K562 (cell line): ENCODE data around the gene TOMM6. TPM values are rescaled to one million over a fixed set of nuclear protein-coding genes. Genes with fewer than 3 reads are reported as not detected.
A peak's percentile ranks its signal among the peaks of the same experiment; 100 is the strongest.

Experiments used
- ATF2 ChIP-seq: sonication (generic); formaldehyde crosslinking; IDR thresholded peaks from 2 replicates; pipeline ENCODE4 v1.8.1; 2022; ENCODE audit warnings: missing genetic modification reagents
- ATF3 ChIP-seq, 2 experiments: fragments of 450-650 bp in 1 of 2; sonication (generic) in 1 of 2; formaldehyde crosslinking in 1 of 2; IDR thresholded peaks in 1 of 2; conservative IDR thresholded peaks in 1 of 2; 2 replicates each; pipeline versions ENCODE4 v1.6.1 to v1.8.1; 2016 to 2023; ENCODE audit warnings: mild to moderate bottlenecking in 2 of 2, moderate library complexity in 2 of 2, inconsistent platforms in 1 of 2, missing genetic modification reagents in 1 of 2
- CCAR2 ChIP-seq: fragments of 200-400 bp; formaldehyde crosslinking; IDR thresholded peaks from 2 replicates; pipeline ENCODE4 v1.6.1; 2017; ENCODE audit warnings: mild to moderate bottlenecking, low read depth, low read length
- COPS2 ChIP-seq: fragments of 450-650 bp; conservative IDR thresholded peaks from 2 replicates; pipeline ENCODE4 v1.6.1; 2016; ENCODE audit warnings: mild to moderate bottlenecking, moderate library complexity
- DACH1 ChIP-seq: fragments of 450-650 bp; IDR thresholded peaks from 2 replicates; pipeline ENCODE4 v1.6.1; 2018; ENCODE audit not compliant: partially characterized antibody
- ETV5 ChIP-seq: sonication (generic); formaldehyde crosslinking; IDR thresholded peaks from 2 replicates; pipeline ENCODE4 v1.4.0; 2020; ENCODE audit warnings: low read depth, mild to moderate bottlenecking, missing genetic modification reagents
- FOXO4 ChIP-seq: fragments of 450-650 bp; formaldehyde crosslinking; IDR thresholded peaks from 2 replicates; pipeline ENCODE4 v1.4.0; 2020; ENCODE audit warnings: mild to moderate bottlenecking, moderate library complexity
- GABPA ChIP-seq: fragments of 200-800 bp; sonication (Bioruptor generic); conservative IDR thresholded peaks from 2 replicates; pipeline ENCODE4 v1.6.1; 2016; ENCODE audit warnings: low read depth, missing genetic modification characterization, missing compliant biosample characterization
- JUN ChIP-seq, 2 experiments: sonication (generic) in 1 of 2; formaldehyde crosslinking in 1 of 2; IDR thresholded peaks; 2 replicates each; pipeline versions ENCODE4 v1.6.1 to v1.8.0; 2012 to 2022; ENCODE audit warnings: borderline replicate concordance in 2 of 2, mild to moderate bottlenecking in 2 of 2, improper control_type of control experiment in 1 of 2, low read depth in 1 of 2, low read length in 1 of 2, missing genetic modification reagents in 1 of 2
- JUND ChIP-seq, 2 experiments: IDR thresholded peaks; 2 replicates in 1 of 2; 3 replicates in 1 of 2; pipeline ENCODE4 v1.6.1; 2011; ENCODE audit warnings: borderline replicate concordance in 2 of 2, low read depth in 2 of 2, low read length in 2 of 2, improper control_type of control experiment in 1 of 2, missing biosample characterization in 1 of 2, missing genetic modification characterization in 1 of 2, missing genetic modification reagents in 1 of 2
- MEF2A ChIP-seq: IDR thresholded peaks from 2 replicates; pipeline ENCODE4 v1.6.1; 2011; ENCODE audit warnings: low read depth, mild to moderate bottlenecking, low read length, moderate library complexity; ENCODE audit not compliant: control insufficient read depth
- NCOA4 ChIP-seq: fragments of 450-650 bp; IDR thresholded peaks from 2 replicates; pipeline ENCODE4 v1.6.1; 2018; ENCODE audit warnings: mild to moderate bottlenecking; ENCODE audit not compliant: partially characterized antibody
- NR2C1 ChIP-seq, 2 experiments: fragments of 450-650 bp; IDR thresholded peaks; 2 replicates each; pipeline ENCODE4 v1.6.1; 2017; ENCODE audit warnings: mild to moderate bottlenecking in 2 of 2, antibody characterized with exemption in 1 of 2, inconsistent platforms in 1 of 2, missing compliant biosample characterization in 1 of 2, missing genetic modification characterization in 1 of 2
- OTX1 ChIP-seq: fragments of 450-650 bp; formaldehyde crosslinking; IDR thresholded peaks from 2 replicates; pipeline ENCODE4 v1.4.0; 2022; ENCODE audit warnings: mild to moderate bottlenecking
- PHF20 ChIP-seq: fragments of 450-650 bp; IDR thresholded peaks from 2 replicates; pipeline ENCODE4 v1.6.1; 2018; ENCODE audit not compliant: partially characterized antibody
- PML ChIP-seq: IDR thresholded peaks from 2 replicates; pipeline ENCODE4 v1.6.1; 2012; ENCODE audit warnings: low read length, inconsistent platforms
- RBM14 ChIP-seq: fragments of 200-400 bp; formaldehyde crosslinking; IDR thresholded peaks from 2 replicates; pipeline ENCODE4 v1.6.1; 2018; ENCODE audit warnings: low read depth, mild to moderate bottlenecking, low read length, moderate library complexity, borderline replicate concordance; ENCODE audit not compliant: insufficient read depth
- SMAD4 ChIP-seq: fragments of 250-450 bp; sonication (Bioruptor Pico); conservative IDR thresholded peaks from 2 replicates; pipeline ENCODE4 v1.8.0; 2021; ENCODE audit warnings: inconsistent platforms, mild to moderate bottlenecking, moderate library complexity
- SMARCB1 ChIP-seq: IDR thresholded peaks from 2 replicates; pipeline ENCODE4 v1.6.1; 2011; ENCODE audit warnings: improper control_type of control experiment, low read depth; ENCODE audit not compliant: insufficient read length
- TARDBP ChIP-seq: fragments of 450-650 bp; IDR thresholded peaks from 2 replicates; pipeline ENCODE4 v1.6.1; 2016
- TCF3 ChIP-seq: sonication (generic); formaldehyde crosslinking; IDR thresholded peaks from 2 replicates; pipeline ENCODE4 v1.4.0; 2020; ENCODE audit warnings: mild to moderate bottlenecking, missing genetic modification reagents
- TEAD1 ChIP-seq, 2 experiments: fragments of 450-650 bp in 1 of 2; sonication (generic) in 1 of 2; formaldehyde crosslinking; IDR thresholded peaks; 2 replicates each; pipeline versions ENCODE4 v1.4.0 to v1.8.0; 2020 to 2022; ENCODE audit warnings: mild to moderate bottlenecking in 2 of 2, missing genetic modification reagents in 1 of 2
- ZZZ3 ChIP-seq: fragments of 450-650 bp; IDR thresholded peaks from 2 replicates; pipeline ENCODE4 v1.6.1; 2016; ENCODE audit warnings: antibody characterized with exemption, mild to moderate bottlenecking, moderate library complexity
- polyA plus RNA-seq, 8 experiments: library from polyadenylated mRNA; depleted of rRNA in 4 of 8; stranded (reverse) in 5 of 8; unstranded in 3 of 8; fragments of >200 nt; fragmentation: Nextera tagmentation in 2 of 8; fragmentation: Illumina TruSeq in 1 of 8; extraction: Ambion mirVana in 2 of 8; extraction: Trizol in 1 of 8; gene quantifications; 2 replicates each; pipeline versions ENCODE4 v1.2.1 to v1.2.3, GENCODE V29; 2011 to 2014; ENCODE audit warnings: inconsistent platforms in 1 of 8, missing spikeins in 1 of 8
- total RNA-seq, 7 experiments: library from RNA; depleted of rRNA in 6 of 7; stranded (reverse); fragments of >200 nt in 6 of 7; fragmentation: Illumina TruSeq in 2 of 7; extraction: Trizol in 2 of 7; gene quantifications; 2 replicates each; pipeline versions ENCODE4 v1.2.1 to v1.2.3, GENCODE V29; 2011 to 2021; ENCODE audit warnings: low replicate concordance in 1 of 7

TOMM6 gene
- total and polyA plus RNA-seq, 9 of the 15 experiments (the other 6 are each of a cell fraction or from before 2014, with no cell fraction given) = 380 to 2,097 (median 1,065) TPM

- TF ChIP-seq JUND (IDR thresholded peaks at IDR 0.05; ENCODE audit: borderline replicate concordance, low read depth, low read length) = no peak
- peak; percentile 72 for TF ChIP-seq JUND (tag; IDR thresholded peaks at IDR 0.05; ENCODE audit: borderline replicate concordance, low read depth, low read length)
- peak; percentile 65 for TF ChIP-seq ATF3 (IDR thresholded peaks at IDR 0.05)
- TF ChIP-seq ATF3 (CRISPR knock-in tag; conservative IDR thresholded peaks at IDR 0.05) = peak; percentile 52; the same call in 1 of the 2 replicates
- no peak for TF ChIP-seq TEAD1 (CRISPR knock-in tag; IDR thresholded peaks at IDR 0.05)
- no peak for TF ChIP-seq SMAD4 (CRISPR knock-in tag)
- peak; percentile 85 for TF ChIP-seq MEF2A
- peak; percentile 50; the same call in 1 of the 2 replicates for TF ChIP-seq ATF2 (CRISPR knock-in tag)
- TF ChIP-seq RBM14 = no peak
- TF ChIP-seq PML = no peak
- no peak for TF ChIP-seq NR2C1 (IDR thresholded peaks at IDR 0.05)
- TF ChIP-seq NR2C1 (tag; IDR thresholded peaks at IDR 0.05) = no peak
- TF ChIP-seq GABPA (tag) = no peak
- TF ChIP-seq CCAR2 = no peak
- no peak for TF ChIP-seq PHF20
- TF ChIP-seq TARDBP = no peak
- no peak for TF ChIP-seq DACH1
- no peak for TF ChIP-seq OTX1 (CRISPR knock-in tag)
- TF ChIP-seq ETV5 (CRISPR knock-in tag) = no peak
- peak; percentile 40; the same call in 1 of the 2 replicates for TF ChIP-seq JUN (IDR thresholded peaks at IDR 0.05; ENCODE audit: borderline replicate concordance, low read depth, low read length)
- TF ChIP-seq JUN (CRISPR knock-in tag; IDR thresholded peaks at IDR 0.05; ENCODE audit: borderline replicate concordance) = no peak
- TF ChIP-seq COPS2 = no peak
- no peak for TF ChIP-seq TCF3 (CRISPR knock-in tag)
- no peak for TF ChIP-seq SMARCB1
- no peak for TF ChIP-seq NCOA4
- TF ChIP-seq FOXO4 (CRISPR knock-in tag) = no peak
- TF ChIP-seq ZZZ3 = no peak
These were observed 49.2 kb downstream of the TOMM6 start (continued) for GRCh38 chr6:41836660-41837052.
